Kidney tubule cell (primary cell): ENCODE measurements around the gene DLG1.
A peak's percentile ranks its signal among the peaks of the same experiment; 100 is the strongest.

Experiments
- DNase-seq: peaks from one replicate; pipeline ENCODE4 v3.0.0-alpha.2; 2018; ENCODE audit warnings: low spot score

DLG1 gene

DNA sequence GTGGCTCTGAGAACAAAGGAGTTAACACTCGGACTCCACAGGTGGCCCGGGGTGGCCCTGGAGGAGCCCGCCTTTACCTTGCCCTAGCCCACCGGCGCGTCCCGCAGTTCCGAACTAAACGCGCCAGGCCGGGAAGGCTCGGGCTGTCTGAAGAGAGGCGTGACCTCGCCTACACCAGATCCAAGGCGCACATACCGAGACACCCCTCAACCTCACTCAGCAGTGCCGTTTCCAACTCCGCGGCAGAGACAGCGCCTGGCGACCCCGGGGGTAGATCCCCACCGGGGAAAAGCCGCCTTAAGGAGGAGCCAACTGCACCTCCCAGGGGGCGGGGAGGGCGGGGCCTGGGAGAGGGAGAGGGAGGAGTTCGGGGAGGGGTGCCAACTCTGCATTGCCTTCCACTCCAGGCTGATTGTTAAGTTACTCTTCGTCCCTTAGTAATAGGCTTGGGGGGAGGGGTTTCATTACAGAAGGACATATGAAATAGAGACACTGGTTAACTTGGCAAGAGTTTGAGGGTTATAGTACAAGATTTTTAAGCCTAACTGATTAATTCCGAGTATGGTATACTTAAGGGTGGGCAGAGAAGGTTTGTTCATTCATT lies at the start of gene DLG1:
Gene DLG1 (minus strand): TSS at position 272 of the 604 bp plus-strand sequence. CDS start 1,408 bp downstream, outside the sequence.
- peak; percentile 95 for DNase-seq

- no peak for DNase-seq
These were observed 49.6 kb upstream of the DLG1 start for GRCh38 chr3:197348014-197348413.

- no peak for DNase-seq
These were observed 47.0 kb upstream of the DLG1 start for GRCh38 chr3:197345390-197345789.

- no peak for DNase-seq
These were observed 46.3 kb upstream of the DLG1 start for GRCh38 chr3:197344582-197345318.

- DNase-seq: no peak
These were observed 45.4 kb upstream of the DLG1 start for GRCh38 chr3:197343656-197344408.

- no peak for DNase-seq
These were observed 44.7 kb upstream of the DLG1 start for GRCh38 chr3:197343111-197343510.

- no peak for DNase-seq
These were observed 42.1 kb upstream of the DLG1 start for GRCh38 chr3:197340521-197340871.

- peak; percentile 76 for DNase-seq
These were observed 41.6 kb upstream of the DLG1 start for GRCh38 chr3:197339841-197340520.

GRCh38 chr3:197338586-197338985 lies 40.2 kb upstream of the DLG1 start:
- no peak for DNase-seq

DNA sequence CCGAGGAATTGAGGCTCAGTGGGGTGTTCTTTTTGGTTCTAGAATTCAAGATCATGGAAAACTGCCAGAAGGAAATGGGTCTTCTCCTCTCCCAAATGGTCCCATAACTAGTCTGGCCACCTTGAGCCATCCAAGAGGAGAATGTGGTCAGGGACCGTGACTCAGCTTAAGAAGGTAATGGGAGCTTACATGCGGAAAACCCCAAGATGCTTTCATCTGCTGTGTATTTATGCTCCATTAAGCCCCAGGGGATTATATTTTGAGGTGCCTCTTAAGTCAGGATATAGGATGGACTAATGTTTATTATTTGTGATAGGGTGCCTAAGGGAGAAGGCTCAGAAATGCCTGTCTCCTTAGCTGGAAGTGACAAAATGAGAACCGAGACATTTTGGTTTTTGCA lies 39.2 kb upstream of the DLG1 start:
- peak; percentile 67 for DNase-seq

GRCh38 chr3:197337214-197337613 lies 38.8 kb upstream of the DLG1 start:
- DNase-seq: no peak

DNA sequence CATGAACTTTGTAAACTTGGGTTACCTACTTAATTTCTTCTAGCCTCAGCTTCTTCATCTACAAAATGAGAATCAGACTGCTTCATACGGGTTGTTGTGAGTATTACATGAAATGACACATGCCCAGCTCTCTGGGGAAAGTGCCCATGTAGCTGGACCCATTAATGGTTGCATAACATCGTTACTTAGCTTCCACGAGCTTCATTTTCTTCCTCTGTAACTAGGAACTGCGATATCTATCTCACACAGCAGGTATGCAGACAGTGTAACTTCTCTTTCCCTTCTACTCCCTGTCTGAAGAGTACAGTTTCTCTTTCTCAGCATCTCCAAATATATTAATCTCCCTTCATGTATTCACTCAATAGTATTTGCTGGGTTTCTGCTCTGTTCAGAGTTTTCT lies 37.9 kb upstream of the DLG1 start:
- no peak for DNase-seq

GRCh38 chr3:197335428-197336132 lies 37.2 kb upstream of the DLG1 start:
- no peak for DNase-seq

GRCh38 chr3:197333901-197334639 lies 35.7 kb upstream of the DLG1 start:
- peak; percentile 23 for DNase-seq

GRCh38 chr3:197331131-197331530 lies 32.7 kb upstream of the DLG1 start:
- DNase-seq: no peak

DNA sequence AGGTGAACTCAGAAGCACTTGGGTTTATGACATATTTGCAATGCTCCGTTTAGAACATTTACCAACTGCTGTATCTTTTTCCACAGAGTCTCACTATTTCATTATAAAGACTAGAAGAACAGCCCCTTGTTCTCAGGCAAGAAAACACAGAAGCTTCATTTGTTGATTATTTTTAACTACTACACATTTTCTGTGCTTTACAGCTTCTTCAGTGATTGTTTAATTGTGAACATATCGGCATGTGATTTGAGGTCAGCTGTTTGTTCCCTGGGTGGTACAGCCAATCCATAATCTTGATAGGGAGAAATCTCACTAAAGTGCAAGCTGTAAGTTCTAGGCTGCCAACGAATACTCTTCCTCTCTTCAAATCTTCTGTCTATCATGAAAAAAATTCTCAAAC lies 31.0 kb upstream of the DLG1 start:
- DNase-seq: no peak

DNA sequence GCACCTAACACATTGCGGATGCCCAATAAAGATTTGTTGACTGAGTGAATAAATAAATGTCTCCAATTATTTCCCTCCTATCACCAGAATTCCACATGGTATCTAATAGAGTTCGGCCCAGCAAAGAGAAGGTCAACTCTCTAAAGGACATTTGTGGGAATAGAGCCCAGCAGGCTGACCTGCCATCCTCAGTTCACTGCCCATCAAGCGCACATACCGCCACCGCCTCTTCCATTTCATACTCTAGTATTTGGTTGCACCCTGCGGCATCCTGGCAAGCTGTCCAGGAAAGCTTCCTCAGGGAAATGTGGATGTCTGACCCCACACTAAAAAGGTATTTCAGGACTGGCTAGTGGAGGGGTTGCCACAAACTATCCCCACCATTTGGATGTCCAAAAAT lies 29.8 kb upstream of the DLG1 start:
- DNase-seq: no peak

DNA sequence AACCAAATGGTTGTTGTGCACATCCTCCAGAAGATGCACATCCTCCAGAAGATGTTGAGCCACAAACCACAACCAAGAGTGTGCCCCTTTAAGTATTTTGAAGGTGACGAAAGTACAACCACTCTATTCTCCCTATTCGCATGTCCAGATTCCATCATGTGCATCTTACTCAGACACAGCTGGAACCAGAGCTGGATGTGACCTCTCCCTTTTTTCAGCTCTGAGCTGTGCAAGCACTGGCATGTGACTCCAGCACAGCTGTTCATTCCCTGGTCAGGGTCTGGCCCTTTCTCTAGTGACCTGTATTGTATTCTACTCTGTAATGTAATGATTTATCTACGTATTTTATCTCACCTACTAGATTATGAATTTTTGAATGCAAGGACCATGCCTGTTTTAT lies 29.3 kb upstream of the DLG1 start:
- DNase-seq: no peak

GRCh38 chr3:197325773-197326172 lies 27.4 kb upstream of the DLG1 start:
- DNase-seq: no peak

GRCh38 chr3:197322149-197322548 lies 23.7 kb upstream of the DLG1 start:
- DNase-seq: no peak

DNA sequence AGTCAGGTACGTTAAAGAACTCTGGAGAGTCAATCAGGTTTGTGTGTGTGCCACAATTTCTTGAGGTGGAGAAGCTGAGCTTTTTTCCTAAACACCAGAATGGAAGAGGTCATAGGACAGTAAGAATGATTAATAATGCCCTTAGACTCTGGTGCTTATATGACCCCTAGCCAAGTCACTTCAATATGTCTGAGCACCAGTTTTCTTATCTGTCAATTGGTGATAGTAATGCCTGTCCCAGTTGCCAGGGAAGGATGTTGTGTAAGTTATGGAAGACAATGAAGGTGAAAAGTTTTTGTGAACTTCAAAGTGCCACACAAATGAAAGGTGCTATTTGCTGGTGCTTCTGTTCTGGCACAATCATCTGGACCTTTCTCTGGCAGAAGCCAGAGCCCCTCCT lies 22.2 kb upstream of the DLG1 start:
- DNase-seq: no peak
